ENCODE data around the gene CPS1.

CPS1 gene

GRCh38 chr2:210556329-210556980 is at the start of gene CPS1:
Gene CPS1 (plus strand): TSS chr2:210556599. CDS start chr2:210556734, 135 bp downstream.
- ATAC-seq: no peak

- no peak for ATAC-seq
These were observed 40.5 kb upstream of the CPS1 start for GRCh38 chr2:210515911-210516310.

GRCh38 chr2:210517264-210517663 is 39.1 kb upstream of the CPS1 start:
- no peak for ATAC-seq

GRCh38 chr2:210519594-210519993 is 36.8 kb upstream of the CPS1 start:
- no peak for ATAC-seq

- no peak for ATAC-seq
These were observed 34.0 kb upstream of the CPS1 start for GRCh38 chr2:210522399-210522798.

- ATAC-seq: no peak
These were observed 32.6 kb upstream of the CPS1 start for GRCh38 chr2:210523650-210524289.

- no peak for ATAC-seq
These were observed 31.9 kb upstream of the CPS1 start for GRCh38 chr2:210524533-210524932.

GRCh38 chr2:210527286-210527685 is 29.1 kb upstream of the CPS1 start:
- no peak for ATAC-seq

GRCh38 chr2:210528716-210529115 is 27.7 kb upstream of the CPS1 start:
- ATAC-seq: no peak

- no peak for ATAC-seq
These were observed 25.3 kb upstream of the CPS1 start for GRCh38 chr2:210531050-210531449.

- no peak for ATAC-seq
These were observed 24.9 kb upstream of the CPS1 start for GRCh38 chr2:210531482-210531881.

GRCh38 chr2:210533389-210533788 is 23.0 kb upstream of the CPS1 start:
- ATAC-seq: no peak

- ATAC-seq: no peak
These were observed 21.5 kb upstream of the CPS1 start for GRCh38 chr2:210534879-210535278.

- ATAC-seq: no peak
These were observed 19.3 kb upstream of the CPS1 start for GRCh38 chr2:210536973-210537650.

GRCh38 chr2:210539035-210539434 is 17.4 kb upstream of the CPS1 start:
- ATAC-seq: no peak

GRCh38 chr2:210539578-210540416 is 16.6 kb upstream of the CPS1 start:
- ATAC-seq: no peak

GRCh38 chr2:210540471-210540870 is 15.9 kb upstream of the CPS1 start:
- no peak for ATAC-seq

GRCh38 chr2:210540900-210541289 is 15.5 kb upstream of the CPS1 start:
- no peak for ATAC-seq

- no peak for ATAC-seq
These were observed 15.0 kb upstream of the CPS1 start for GRCh38 chr2:210541290-210541902.

GRCh38 chr2:210544007-210544590 is 12.3 kb upstream of the CPS1 start:
- ATAC-seq: no peak

GRCh38 chr2:210544831-210545230 is 11.6 kb upstream of the CPS1 start:
- ATAC-seq: no peak

Data from activated CD4-positive, CD25-positive, alpha-beta regulatory T cell treated with anti-CD3 and anti-CD28 coated beads, Interleukin-2, amount 50 U/mL, for 24 hours (primary cell).